K562 (cell line): Measurements from ENCODE around the gene CREG1. TPM values are rescaled to one million over a fixed set of nuclear protein-coding genes. Genes with fewer than 3 reads are reported as not detected.

Experiments
- CTCFL ChIP-seq: IDR thresholded peaks from 2 replicates; pipeline ENCODE4 v1.6.1; 2011; ENCODE audit warnings: borderline replicate concordance, low read depth, mild to moderate bottlenecking, moderate library complexity, low read length; ENCODE audit not compliant: insufficient read depth, poor library complexity, severe bottlenecking
- HDAC8 ChIP-seq: fragments of 450-650 bp; IDR thresholded peaks from 2 replicates; pipeline ENCODE4 v1.6.1; 2016; ENCODE audit warnings: mild to moderate bottlenecking, missing genetic modification characterization, moderate library complexity, missing compliant biosample characterization
- HMG20A ChIP-seq: fragments of 450-650 bp; formaldehyde crosslinking; conservative IDR thresholded peaks from 2 replicates; pipeline ENCODE4 v1.4.0; 2020; ENCODE audit warnings: mild to moderate bottlenecking, mixed read lengths
- RBM22 ChIP-seq: fragments of 200-400 bp; formaldehyde crosslinking; IDR thresholded peaks from 2 replicates; pipeline ENCODE4 v1.6.1; 2018; ENCODE audit warnings: low read length, low read depth; ENCODE audit not compliant: poor library complexity, severe bottlenecking
- RBM34 ChIP-seq: fragments of 200-400 bp; formaldehyde crosslinking; IDR thresholded peaks from 2 replicates; pipeline ENCODE4 v1.6.1; 2018; ENCODE audit warnings: low read length, borderline replicate concordance; ENCODE audit not compliant: insufficient read depth
- SMC3 ChIP-seq: conservative IDR thresholded peaks from 2 replicates; pipeline ENCODE4 v1.6.1; 2011; ENCODE audit warnings: low read depth, low read length, improper control_type of control experiment; ENCODE audit not compliant: insufficient read depth
- TFAP4 ChIP-seq: sonication (generic); formaldehyde crosslinking; IDR thresholded peaks from 2 replicates; pipeline ENCODE4 v1.8.0; 2022; ENCODE audit warnings: missing genetic modification reagents, mild to moderate bottlenecking, moderate library complexity, borderline replicate concordance
- U2AF2 ChIP-seq: fragments of 200-400 bp; formaldehyde crosslinking; optimal IDR thresholded peaks from 2 replicates; pipeline ENCODE3; 2017; ENCODE audit warnings: low read depth, mild to moderate bottlenecking, low read length
- ZBTB7A ChIP-seq: IDR thresholded peaks from 2 replicates; pipeline ENCODE4 v1.6.1; 2011; ENCODE audit warnings: low read depth, mild to moderate bottlenecking, low read length, moderate library complexity, borderline replicate concordance; ENCODE audit not compliant: control insufficient read depth
- ZC3H8 ChIP-seq: fragments of 450-650 bp; IDR thresholded peaks from 2 replicates; pipeline ENCODE4 v1.6.1; 2017
- ZNF318 ChIP-seq, 2 experiments: fragments of 450-650 bp; IDR thresholded peaks; 2 replicates each; pipeline ENCODE4 v1.6.1; 2016; ENCODE audit warnings: mild to moderate bottlenecking in 2 of 2, borderline replicate concordance in 1 of 2, low read depth in 1 of 2, moderate library complexity in 1 of 2
- ZNF586 ChIP-seq: fragments of 450-650 bp; formaldehyde crosslinking; conservative IDR thresholded peaks from 2 replicates; pipeline ENCODE4 v1.4.0; 2020; ENCODE audit warnings: mild to moderate bottlenecking, moderate library complexity
- polyA plus RNA-seq, 8 experiments: library from polyadenylated mRNA; depleted of rRNA in 4 of 8; stranded (reverse) in 5 of 8; unstranded in 3 of 8; fragments of >200 nt; fragmentation: Nextera tagmentation in 2 of 8; fragmentation: Illumina TruSeq in 1 of 8; extraction: Ambion mirVana in 2 of 8; extraction: Trizol in 1 of 8; gene quantifications; 2 replicates each; pipeline versions ENCODE4 v1.2.1 to v1.2.3, GENCODE V29; 2011 to 2014; ENCODE audit warnings: inconsistent platforms in 1 of 8, missing spikeins in 1 of 8
- total RNA-seq, 7 experiments: library from RNA; depleted of rRNA in 6 of 7; stranded (reverse); fragments of >200 nt in 6 of 7; fragmentation: Illumina TruSeq in 2 of 7; extraction: Trizol in 2 of 7; gene quantifications; 2 replicates each; pipeline versions ENCODE4 v1.2.1 to v1.2.3, GENCODE V29; 2011 to 2021; ENCODE audit warnings: low replicate concordance in 1 of 7

Gene CREG1
- total and polyA plus RNA-seq, 9 of the 15 experiments (the other 6 are each of a cell fraction or from before 2014, with no cell fraction given), result 45.7 to 272 (median 161) TPM

GRCh38 chr1:167517535-167518330 is 35.8 kb downstream of the CREG1 start (continued):
- TF ChIP-seq ZNF318 (IDR thresholded peaks at IDR 0.05; ENCODE audit: borderline replicate concordance in 1 of 2, low read depth in 1 of 2) (no peak), RBM22 (no peak), ZC3H8 (no peak), CTCFL (no peak), RBM34 (no peak), U2AF2 (no peak), TFAP4 (peak; percentile 65; the same call in 1 of the 2 replicates), ZBTB7A (no peak), HMG20A (CRISPR knock-in tag) (no peak), SMC3 (no peak), ZNF586 (CRISPR knock-in tag) (no peak), HDAC8 (tag) (no peak)
